ENCODE data around the gene NGEF. TPM values are rescaled to one million over a fixed set of nuclear protein-coding genes. Genes with fewer than 3 reads are reported as not detected.

The NGEF gene
- total and polyA plus RNA-seq, 4 donors: 10.6 to 22.6 (median 10.8) TPM

GRCh38 chr2:232897598-232898408 is 115.3 kb downstream of the NGEF start:
- 93% methylated on average over 24 of the region's 24 CpGs for WGBS
- H3K27me3 ChIP-seq (ENCODE audit: control insufficient read depth in 4 of 4, insufficient read depth in 4 of 4, low read length in 3 of 4): no peaks in the 10 kb centered on the region
- TF ChIP-seq SP1 (IDR thresholded peaks at IDR 0.05): no peak
- TF ChIP-seq YY1 (IDR thresholded peaks at IDR 0.05): no peak
- no peak for TF ChIP-seq ATF3 (IDR thresholded peaks at IDR 0.05)
- no peak for TF ChIP-seq FOXA2 (IDR thresholded peaks at IDR 0.05)
- TF ChIP-seq CTCF (IDR thresholded peaks at IDR 0.05; ENCODE audit: low read depth, low read length, missing input control): no peak
- TF ChIP-seq ZBTB33 (IDR thresholded peaks at IDR 0.05): no peak
- TF ChIP-seq HNF4G (IDR thresholded peaks at IDR 0.05): no peak
- no peak for TF ChIP-seq GABPA (IDR thresholded peaks at IDR 0.05 in 1 of 2, conservative IDR thresholded peaks at IDR 0.05 in 1 of 2)
- no peak for TF ChIP-seq EGR1 (IDR thresholded peaks at IDR 0.05; ENCODE audit: low read depth in 2 of 2)
- no peak for TF ChIP-seq RAD21 (IDR thresholded peaks at IDR 0.05)
- no peak for TF ChIP-seq REST (IDR thresholded peaks at IDR 0.05)
- no peak for TF ChIP-seq FOXA1 (IDR thresholded peaks at IDR 0.05)
- no peak for TF ChIP-seq JUND (IDR thresholded peaks at IDR 0.05)
- TF ChIP-seq RXRA (IDR thresholded peaks at IDR 0.05): no peak
- TF ChIP-seq TAF1 (conservative IDR thresholded peaks at IDR 0.05): no peak
- H3K4me3 ChIP-seq (ENCODE audit: low read depth in 1 of 3, low read length in 3 of 3): no peak overlapping the region
- no peaks in the 10 kb centered on the region for H3K9me3 ChIP-seq (ENCODE audit: control insufficient read depth in 4 of 4, low read length in 3 of 4)
- DNase-seq (ENCODE audit: low spot score): peak; percentile 23
- no peak overlapping the region for H3K9ac ChIP-seq (ENCODE audit: low read depth in 1 of 2, low read length in 2 of 2)
- peaks cover 2 to 17% (median 6%) of the 10 kb centered on the region in 4 donors for H3K36me3 ChIP-seq (ENCODE audit: control insufficient read depth in 4 of 4, insufficient read depth in 3 of 4, low read depth in 1 of 4, low read length in 3 of 4)
- H3K27ac ChIP-seq (ENCODE audit: low read depth in 1 of 2, low read length in 2 of 2): no peak overlapping the region
- H3K4me1 ChIP-seq (ENCODE audit: control insufficient read depth in 4 of 4, insufficient read depth in 4 of 4, low read length in 3 of 4): no peaks in the 10 kb centered on the region
